Measurements from ENCODE around the gene PNISR. TPM values are rescaled to one million over a fixed set of nuclear protein-coding genes. Genes with fewer than 3 reads are reported as not detected.

The PNISR gene
- total RNA-seq, 1 donor = 78.2 TPM

DNA sequence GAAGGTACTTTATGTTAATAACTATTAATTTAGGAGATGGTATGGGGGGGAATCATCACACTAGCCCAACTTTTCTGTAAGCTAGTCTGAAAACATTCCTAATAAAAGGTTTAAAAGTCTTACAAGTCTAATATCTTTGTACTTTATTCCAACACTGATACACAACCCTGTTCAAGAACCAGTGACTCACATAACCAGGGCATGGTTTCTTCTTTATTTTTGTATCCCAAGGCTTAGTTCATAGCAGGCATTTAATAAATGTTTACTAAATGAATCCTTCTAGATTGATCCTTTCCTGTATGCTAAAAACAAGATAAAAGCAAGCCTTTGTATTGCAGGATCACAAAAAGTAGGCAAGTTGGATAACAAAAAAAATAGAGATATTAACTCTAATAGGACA, 9.7 kb downstream of the PNISR start:
- no peak for DNase-seq (ENCODE audit: insufficient read length, low spot score, missing footprints)
- Histone ChIP-seq H2AFZ (ENCODE audit: low read length) (no peak overlapping the region), H3K36me3 (ENCODE audit: insufficient read depth, low read length) (peaks cover 15% of the 10 kb centered on the region), H3K9me3 (ENCODE audit: low read depth, low read length) (no peaks in the 10 kb centered on the region), H3K4me2 (ENCODE audit: insufficient read depth, low read length) (no peak overlapping the region), H3K4me3 (ENCODE audit: insufficient read depth, low read length) (no peak overlapping the region), H3K27me3 (ENCODE audit: insufficient read depth, low read length) (no peaks in the 10 kb centered on the region), H4K20me1 (ENCODE audit: insufficient read depth, low read length) (peaks cover 60% of the 10 kb centered on the region), H3K79me2 (ENCODE audit: insufficient read depth, low read length) (peaks cover 99% of the 10 kb centered on the region), H3K4me1 (ENCODE audit: insufficient read depth, low read length) (peaks cover 8% of the 10 kb centered on the region), H3K27ac (ENCODE audit: low read depth, low read length) (no peak overlapping the region)
- TF ChIP-seq, protein P1, sequence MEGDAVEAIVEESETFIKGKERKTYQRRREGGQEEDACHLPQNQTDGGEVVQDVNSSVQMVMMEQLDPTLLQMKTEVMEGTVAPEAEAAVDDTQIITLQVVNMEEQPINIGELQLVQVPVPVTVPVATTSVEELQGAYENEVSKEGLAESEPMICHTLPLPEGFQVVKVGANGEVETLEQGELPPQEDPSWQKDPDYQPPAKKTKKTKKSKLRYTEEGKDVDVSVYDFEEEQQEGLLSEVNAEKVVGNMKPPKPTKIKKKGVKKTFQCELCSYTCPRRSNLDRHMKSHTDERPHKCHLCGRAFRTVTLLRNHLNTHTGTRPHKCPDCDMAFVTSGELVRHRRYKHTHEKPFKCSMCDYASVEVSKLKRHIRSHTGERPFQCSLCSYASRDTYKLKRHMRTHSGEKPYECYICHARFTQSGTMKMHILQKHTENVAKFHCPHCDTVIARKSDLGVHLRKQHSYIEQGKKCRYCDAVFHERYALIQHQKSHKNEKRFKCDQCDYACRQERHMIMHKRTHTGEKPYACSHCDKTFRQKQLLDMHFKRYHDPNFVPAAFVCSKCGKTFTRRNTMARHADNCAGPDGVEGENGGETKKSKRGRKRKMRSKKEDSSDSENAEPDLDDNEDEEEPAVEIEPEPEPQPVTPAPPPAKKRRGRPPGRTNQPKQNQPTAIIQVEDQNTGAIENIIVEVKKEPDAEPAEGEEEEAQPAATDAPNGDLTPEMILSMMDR (IDR thresholded peaks at IDR 0.05; ENCODE audit: extremely low read depth, low read depth, low read length) = no peak

DNA sequence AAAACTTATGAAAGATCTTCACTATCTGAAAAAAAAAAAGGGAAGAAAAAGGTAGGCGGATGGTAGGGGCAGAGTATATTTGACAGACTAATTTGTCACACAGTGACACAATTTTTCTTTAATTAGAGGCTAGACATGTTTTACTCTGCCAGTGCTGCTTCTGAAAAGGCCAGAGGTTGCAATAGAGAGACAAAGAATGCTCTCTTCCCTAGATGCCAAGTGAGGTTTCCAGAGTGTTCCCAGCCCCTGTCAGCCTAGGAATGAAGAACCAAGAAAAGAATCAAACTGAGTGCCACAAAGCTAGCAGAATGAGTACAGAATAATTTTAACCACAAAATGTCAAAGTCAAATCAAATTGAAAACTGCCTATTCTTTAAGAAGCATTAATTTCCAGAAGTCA, 13.0 kb downstream of the PNISR start:
- Histone ChIP-seq H3K4me3 (ENCODE audit: insufficient read depth, low read length) (no peak overlapping the region), H4K20me1 (ENCODE audit: insufficient read depth, low read length) (peaks cover 36% of the 10 kb centered on the region), H3K4me2 (ENCODE audit: insufficient read depth, low read length) (no peak overlapping the region), H3K4me1 (ENCODE audit: insufficient read depth, low read length) (peaks cover 8% of the 10 kb centered on the region), H3K27ac (ENCODE audit: low read depth, low read length) (no peak overlapping the region), H3K9me3 (ENCODE audit: low read depth, low read length) (no peaks in the 10 kb centered on the region), H3K27me3 (ENCODE audit: insufficient read depth, low read length) (no peaks in the 10 kb centered on the region), H3K36me3 (ENCODE audit: insufficient read depth, low read length) (peaks cover 36% of the 10 kb centered on the region), H2AFZ (ENCODE audit: low read length) (no peak overlapping the region), H3K79me2 (ENCODE audit: insufficient read depth, low read length) (peaks cover 72% of the 10 kb centered on the region)
- TF ChIP-seq, protein P1 (IDR thresholded peaks at IDR 0.05; ENCODE audit: extremely low read depth, low read depth, low read length) = no peak
- no peak for DNase-seq (ENCODE audit: insufficient read length, low spot score, missing footprints)

DNA sequence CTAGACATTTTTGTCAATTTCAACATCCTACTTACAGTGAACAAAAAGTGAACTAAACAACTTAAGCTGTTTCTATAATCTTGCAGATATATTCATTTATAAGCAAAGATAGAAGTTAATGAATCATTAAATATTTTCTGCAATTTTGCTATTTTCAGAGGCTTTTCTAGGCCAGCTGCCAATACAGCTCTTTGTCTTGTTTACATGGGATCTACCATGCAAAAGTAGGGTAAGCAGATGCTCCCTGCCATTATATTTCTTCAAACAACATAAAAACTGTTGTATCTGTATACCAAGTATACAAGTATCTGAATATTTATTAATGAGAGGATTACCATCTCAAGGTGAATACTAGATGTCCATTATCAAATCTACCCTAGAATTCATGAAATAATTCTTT, 15.4 kb downstream of the PNISR start:
- no peak for DNase-seq (ENCODE audit: insufficient read length, low spot score, missing footprints)
- H3K4me3 ChIP-seq (ENCODE audit: insufficient read depth, low read length) = no peak overlapping the region
- H3K4me1 ChIP-seq (ENCODE audit: insufficient read depth, low read length) = no peaks in the 10 kb centered on the region
- TF ChIP-seq, protein P1 (IDR thresholded peaks at IDR 0.05; ENCODE audit: extremely low read depth, low read depth, low read length) = no peak
- no peak overlapping the region for H3K4me2 ChIP-seq (ENCODE audit: insufficient read depth, low read length)
- no peaks in the 10 kb centered on the region for H3K27me3 ChIP-seq (ENCODE audit: insufficient read depth, low read length)
- no peak overlapping the region for H2AFZ ChIP-seq (ENCODE audit: low read length)
- no peak overlapping the region for H3K27ac ChIP-seq (ENCODE audit: low read depth, low read length)
- peaks cover 59% of the 10 kb centered on the region for H3K36me3 ChIP-seq (ENCODE audit: insufficient read depth, low read length)
- peaks cover 13% of the 10 kb centered on the region for H4K20me1 ChIP-seq (ENCODE audit: insufficient read depth, low read length)
- H3K9me3 ChIP-seq (ENCODE audit: low read depth, low read length) = no peaks in the 10 kb centered on the region
- H3K79me2 ChIP-seq (ENCODE audit: insufficient read depth, low read length) = peaks cover 48% of the 10 kb centered on the region

DNA sequence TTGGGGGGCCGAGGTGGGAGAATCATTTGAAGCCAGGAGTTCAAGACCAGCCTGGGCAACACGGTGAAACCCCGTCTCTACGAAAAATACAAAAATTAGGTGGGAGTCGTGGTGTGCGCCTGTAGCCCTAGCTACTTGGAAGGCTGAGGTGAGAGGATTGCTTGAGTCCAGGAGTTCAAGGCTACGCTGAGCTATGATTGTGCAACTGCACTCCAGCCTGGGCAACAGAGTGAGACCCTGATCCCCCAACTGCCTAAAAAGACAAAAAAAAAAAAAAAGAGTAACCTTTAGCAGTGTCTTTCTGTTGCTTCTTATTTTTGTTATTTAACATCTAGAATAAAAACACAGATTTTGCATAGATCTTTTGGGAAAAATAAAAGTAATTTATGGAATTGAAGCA, 18.0 kb downstream of the PNISR start:
- Histone ChIP-seq H3K9me3 (ENCODE audit: low read depth, low read length) (no peaks in the 10 kb centered on the region), H3K4me1 (ENCODE audit: insufficient read depth, low read length) (no peaks in the 10 kb centered on the region), H3K4me3 (ENCODE audit: insufficient read depth, low read length) (no peak overlapping the region), H3K4me2 (ENCODE audit: insufficient read depth, low read length) (no peak overlapping the region), H3K27ac (ENCODE audit: low read depth, low read length) (no peak overlapping the region), H4K20me1 (ENCODE audit: insufficient read depth, low read length) (peaks cover 7% of the 10 kb centered on the region), H3K36me3 (ENCODE audit: insufficient read depth, low read length) (peaks cover 79% of the 10 kb centered on the region), H2AFZ (ENCODE audit: low read length) (no peak overlapping the region), H3K79me2 (ENCODE audit: insufficient read depth, low read length) (peaks cover 22% of the 10 kb centered on the region), H3K27me3 (ENCODE audit: insufficient read depth, low read length) (no peaks in the 10 kb centered on the region)
- DNase-seq (ENCODE audit: insufficient read length, low spot score, missing footprints) = no peak
- TF ChIP-seq, protein P1 (IDR thresholded peaks at IDR 0.05; ENCODE audit: extremely low read depth, low read depth, low read length) = no peak
